Activated CD8-positive, alpha-beta memory T cell treated with anti-CD3 and anti-CD28 coated beads, Interleukin-2, amount 50 U/mL, for 1 hour (primary cell): ENCODE results near the gene IL36B.
"Not testable (repeated sequence)": the region's sequence is repeated elsewhere in the genome, so short reads cannot be mapped to it uniquely, and the experiment has no call there.

Experiments
- DNase-seq: peaks from one replicate; pipeline ENCODE4 v3.0.0-alpha.2; 2020; ENCODE audit errors: extremely low read depth

IL36B gene

DNA sequence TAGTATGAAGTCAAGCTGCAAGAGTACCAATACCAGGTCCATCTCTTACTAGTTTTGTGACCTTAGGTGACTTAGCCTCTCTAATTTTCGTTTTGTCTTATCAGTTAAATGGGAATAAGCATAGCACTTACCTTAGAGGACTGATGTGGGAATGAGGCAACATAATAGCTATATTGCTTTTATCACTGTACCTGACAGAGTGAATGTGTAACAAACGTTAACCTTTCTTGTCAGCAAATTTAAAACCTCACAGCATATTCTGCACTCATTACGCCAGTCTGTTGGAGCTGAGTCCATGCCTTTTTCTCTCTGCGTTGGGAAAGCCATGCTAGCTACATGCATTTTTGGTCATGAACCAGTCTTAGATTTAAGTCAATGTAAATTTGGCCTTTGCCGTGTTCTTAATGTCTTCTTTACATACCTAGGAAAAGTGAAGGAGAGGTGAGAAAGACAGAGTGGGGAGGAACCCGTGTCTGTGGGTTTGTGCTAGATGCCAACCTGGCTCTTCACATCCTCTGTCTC is at the start of gene IL36B:
IL36B (minus strand) TSS at position 472 of the 522 bp plus-strand sequence.
- DNase-seq, result no peak

DNA sequence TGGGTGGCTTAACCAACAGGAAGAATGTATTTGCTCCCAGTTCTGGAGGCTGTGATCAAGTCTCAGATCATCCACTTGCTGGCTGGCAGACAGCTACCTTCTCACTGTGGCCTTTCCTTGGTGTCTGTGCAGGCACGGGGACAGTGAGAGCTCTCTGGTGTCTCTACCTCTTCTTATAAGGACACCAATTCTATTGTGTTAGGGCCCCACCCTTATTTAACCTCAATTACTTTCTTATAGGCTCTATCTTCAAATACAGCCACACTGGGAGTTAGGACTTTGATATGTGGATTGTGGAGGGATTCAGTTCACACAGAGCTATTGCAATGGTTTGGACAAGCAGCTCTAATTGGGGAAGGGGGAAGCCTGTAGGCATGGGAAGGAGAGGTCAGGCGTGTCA is 49.5 kb upstream of the IL36B start:
- no peak for DNase-seq

DNA sequence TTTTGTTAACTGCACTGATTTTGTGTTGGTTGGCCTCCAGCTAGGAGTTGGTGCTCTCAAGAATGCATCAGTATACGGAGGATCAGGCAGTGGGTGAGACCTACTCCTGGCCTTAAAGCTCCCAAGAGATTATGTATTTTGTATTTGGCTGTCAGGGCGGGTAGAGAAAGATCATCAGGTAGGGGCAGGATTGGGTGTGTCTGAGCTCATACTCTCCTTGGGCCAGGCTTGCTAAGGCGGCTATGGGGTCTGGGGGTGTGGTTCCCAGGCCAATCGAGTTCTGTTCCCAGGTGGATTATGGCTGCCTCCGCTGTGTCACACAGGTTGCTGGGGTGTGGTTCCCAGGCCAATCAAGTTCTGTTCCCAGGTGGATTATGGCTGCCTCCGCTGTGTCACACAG is 45.9 kb upstream of the IL36B start:
- no peak for DNase-seq

DNA sequence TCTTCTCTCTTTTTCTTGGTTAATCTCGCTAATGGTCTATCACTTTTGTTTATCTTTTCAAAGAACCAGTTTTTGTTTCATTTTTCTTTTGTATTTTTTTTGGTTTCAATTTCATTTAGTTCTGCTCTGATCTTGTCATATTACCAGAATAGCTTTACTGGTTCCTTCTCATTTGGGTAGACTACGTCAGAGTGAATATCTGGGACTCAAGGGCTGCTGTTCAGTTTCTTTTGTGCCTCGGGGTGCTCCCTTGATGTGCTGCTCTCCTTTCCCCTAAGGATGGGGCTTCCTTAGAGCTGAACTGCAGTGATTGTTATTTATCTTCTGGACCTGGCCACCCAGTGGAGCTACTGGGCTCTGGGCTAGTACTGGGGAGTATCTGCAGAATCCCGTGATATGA is 45.4 kb upstream of the IL36B start:
- DNase-seq, result no peak

DNA sequence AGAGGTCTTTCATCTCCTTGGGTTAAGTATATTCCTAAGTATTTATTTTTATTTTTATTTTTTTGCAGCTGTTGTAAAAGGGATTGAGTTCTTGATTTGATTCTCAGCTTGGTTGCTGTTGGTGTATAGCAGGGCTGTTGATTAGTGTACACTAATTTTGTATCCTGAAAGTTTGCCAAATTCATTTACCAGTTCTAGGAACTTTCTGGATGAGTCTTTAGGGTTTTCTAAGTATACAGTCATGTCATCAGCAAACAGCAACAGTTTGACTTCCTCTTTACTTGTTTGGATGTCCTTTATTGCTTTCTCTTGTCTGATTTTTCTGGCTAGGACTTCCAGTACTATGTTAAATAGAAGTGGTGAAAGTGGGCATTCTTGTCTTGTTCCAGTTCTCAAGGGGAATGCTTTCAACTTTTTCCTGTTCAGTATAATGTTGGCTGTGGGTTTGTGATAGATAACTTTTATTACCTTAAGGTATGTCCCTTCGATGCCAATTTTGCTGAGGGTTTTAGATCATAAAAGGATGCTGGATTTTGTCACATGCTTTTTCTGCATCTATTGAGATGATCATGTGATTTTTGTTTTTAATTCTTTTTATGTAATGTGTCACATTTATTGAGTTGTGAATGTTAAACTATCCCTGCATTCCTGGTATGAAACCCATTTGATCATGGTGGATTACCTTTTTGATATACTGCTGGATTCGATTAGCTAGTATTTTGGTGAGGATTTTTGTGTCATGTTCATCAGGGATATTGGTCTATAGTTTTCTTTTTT is 44.4 kb upstream of the IL36B start:
- not testable (repeated sequence) for DNase-seq

DNA sequence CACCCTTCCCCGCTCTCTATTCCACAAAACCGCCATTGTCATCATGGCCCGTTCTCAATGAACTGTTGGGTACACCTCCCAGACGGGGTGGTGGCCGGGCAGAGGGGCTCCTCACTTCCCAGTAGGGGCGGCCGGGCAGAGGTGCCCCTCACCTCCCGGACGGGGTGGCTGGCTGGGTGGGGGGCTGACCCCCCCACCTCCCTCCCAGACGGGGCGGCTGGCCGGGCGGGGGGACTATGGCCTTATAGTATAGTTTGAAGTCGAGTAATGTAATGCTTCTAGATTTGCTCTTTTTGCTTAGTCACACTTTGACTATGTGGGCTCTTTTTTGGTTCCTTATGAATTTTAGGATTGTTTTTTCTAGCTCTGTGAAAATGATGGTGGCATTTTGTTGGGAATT is 43.6 kb upstream of the IL36B start:
- DNase-seq, result not testable (repeated sequence)

DNA sequence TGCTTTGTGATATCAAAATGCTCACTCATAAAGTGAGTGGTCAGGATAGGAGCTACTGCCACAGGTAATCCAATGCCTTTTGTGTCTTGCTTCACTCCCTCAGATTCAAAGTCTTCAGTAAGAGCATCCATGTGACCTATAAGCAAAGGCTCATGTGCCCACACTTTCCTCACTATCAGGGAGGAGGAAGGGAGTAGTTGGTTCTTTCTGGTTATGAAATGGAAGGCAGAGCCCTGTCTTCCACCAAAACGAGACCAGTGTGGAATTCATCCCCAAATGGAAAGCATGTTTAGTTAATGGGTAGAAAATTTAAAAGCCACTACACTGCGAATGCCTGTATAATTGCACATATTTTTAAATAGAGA is 40.9 kb upstream of the IL36B start:
- DNase-seq, result no peak

DNA sequence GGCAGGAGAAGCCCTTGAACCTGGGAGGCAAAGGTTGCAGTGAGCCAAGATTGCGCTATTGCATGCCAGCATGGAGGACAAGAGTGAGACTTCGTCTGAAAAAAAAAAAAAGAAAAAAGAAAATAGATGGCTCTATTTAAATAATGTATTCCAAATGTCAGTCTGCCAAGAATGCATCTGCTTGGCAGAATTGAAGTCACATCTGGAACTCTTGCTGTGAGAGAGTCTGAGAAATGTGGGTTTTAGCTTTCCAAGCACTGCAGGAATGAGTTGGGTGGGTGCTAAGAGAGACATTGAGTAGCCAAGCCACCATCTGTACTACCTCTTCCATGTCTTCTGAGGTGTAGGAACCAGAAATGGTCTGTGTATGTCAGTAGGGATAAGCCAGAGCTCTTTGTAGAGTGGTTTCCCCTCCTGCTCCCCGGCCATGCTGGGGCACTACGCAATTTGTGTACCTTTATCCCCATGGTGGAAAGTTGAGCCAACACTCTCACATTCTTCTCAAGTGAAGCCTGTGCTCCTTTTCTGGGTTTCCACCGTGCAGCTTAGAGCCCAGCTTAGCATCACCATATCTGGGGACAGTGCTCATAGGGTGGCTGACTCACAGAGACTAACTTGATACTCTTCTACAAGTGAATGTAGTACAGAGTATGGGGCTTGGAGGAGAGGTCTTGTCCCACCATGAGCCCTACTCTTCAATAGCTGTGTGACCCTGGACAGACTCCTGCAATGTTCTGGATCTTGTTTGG is 40.4 kb upstream of the IL36B start:
- no peak for DNase-seq

DNA sequence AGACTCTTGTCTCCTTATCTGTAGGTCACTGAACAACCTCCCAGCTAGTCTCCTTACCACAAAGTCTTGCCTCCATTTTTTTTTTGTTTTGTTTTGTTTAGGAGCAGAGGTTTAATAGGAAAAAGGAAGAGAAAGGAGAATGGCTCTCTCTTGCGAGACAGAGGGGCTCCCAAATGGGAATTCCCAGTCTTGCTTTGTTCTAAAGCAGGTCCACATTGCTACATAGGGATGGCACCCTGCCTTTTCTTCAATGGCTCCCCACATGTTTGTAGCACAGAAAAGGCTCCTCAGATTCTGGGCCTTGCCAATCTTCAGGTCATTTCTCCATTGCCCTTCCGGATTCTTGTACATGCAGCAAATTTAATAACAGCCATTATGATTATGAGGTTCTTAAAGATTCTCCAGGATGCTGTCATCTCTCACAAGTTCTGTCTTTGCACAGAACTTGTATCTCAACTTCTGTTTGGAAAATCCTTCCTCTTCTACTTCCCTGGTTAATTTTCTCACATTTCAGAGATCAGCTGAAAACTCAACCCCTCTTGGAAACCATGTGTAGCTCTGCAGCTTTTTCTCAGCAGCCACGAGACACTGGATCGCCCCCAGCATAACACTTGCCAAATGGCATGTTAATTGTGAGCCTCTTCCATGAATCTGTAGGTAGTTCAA is 38.7 kb upstream of the IL36B start:
- DNase-seq, result no peak

DNA sequence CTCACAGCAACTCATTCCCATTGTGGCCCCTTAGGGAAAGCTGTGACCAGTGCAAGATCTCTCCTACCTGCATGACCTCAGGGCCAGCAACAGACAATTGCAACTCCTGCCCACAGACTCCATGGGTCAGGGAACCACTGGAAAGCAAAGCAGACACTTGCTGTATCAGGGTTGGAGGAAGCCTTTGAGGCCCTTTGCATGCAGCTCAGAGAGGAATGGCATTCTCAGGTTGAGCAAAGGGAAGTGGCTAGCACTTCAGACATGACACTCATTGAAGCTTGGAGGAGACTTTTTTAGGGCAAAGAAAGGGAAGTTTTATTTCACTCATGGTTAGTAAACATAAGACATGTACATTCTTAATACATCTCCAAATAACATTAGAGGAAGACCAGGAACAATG is 37.2 kb upstream of the IL36B start:
- no peak for DNase-seq

DNA sequence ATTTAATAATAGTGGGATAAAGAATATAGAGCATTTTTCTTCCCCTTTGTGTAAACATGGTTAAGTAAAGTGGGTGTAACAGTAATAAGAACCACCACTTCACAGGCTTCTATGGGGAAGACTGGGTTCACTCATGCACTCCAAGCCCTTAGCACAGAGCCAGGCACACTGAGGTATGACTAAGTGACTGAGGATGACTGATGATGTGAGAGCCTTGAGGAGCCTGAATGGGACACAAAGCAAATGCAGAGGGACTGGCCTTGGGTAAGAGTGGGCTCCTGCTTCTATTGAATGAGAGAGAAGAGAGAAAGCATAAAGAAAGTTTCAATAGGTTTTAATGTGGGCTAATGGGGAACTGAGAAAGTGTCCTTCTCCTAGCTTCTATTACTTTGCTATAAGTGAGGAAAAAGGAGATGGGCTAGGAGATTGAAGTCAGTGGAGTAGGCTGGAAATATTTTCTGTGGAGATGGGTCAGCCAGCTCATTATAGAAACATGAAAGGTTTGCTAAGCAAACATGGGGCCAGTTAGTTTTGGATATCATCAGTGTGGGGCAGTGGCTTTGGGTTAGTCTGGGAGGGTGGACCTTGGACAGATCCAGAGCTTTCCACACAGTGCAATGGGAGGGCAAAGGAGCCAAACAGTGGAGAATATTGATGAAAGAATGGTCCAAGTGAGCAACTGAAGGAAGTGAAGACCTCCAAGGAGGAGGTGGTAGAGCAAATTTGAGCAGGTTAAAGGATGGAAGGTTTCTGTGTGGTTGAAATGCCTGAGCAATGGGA is 35.7 kb upstream of the IL36B start:
- DNase-seq, result no peak

DNA sequence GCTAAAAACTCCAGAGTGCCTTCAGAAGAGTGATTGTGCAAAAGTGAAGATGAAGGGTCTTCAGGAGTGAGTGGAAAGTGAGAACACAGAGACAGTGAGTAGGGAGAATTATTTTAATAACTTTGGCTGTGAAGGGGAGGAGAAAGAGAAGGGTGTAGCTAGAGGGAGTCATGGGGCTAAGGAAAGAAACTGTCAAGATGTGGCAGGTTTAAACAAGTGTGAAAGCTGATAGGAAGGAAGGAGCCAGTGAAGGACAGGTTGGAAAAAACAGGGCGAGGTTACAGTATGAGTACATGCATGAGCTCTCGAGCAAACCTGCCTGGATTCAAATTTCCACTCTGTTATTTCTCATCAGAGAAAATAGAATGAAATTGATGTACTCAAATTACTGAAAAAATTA is 32.9 kb upstream of the IL36B start:
- DNase-seq, result no peak

DNA sequence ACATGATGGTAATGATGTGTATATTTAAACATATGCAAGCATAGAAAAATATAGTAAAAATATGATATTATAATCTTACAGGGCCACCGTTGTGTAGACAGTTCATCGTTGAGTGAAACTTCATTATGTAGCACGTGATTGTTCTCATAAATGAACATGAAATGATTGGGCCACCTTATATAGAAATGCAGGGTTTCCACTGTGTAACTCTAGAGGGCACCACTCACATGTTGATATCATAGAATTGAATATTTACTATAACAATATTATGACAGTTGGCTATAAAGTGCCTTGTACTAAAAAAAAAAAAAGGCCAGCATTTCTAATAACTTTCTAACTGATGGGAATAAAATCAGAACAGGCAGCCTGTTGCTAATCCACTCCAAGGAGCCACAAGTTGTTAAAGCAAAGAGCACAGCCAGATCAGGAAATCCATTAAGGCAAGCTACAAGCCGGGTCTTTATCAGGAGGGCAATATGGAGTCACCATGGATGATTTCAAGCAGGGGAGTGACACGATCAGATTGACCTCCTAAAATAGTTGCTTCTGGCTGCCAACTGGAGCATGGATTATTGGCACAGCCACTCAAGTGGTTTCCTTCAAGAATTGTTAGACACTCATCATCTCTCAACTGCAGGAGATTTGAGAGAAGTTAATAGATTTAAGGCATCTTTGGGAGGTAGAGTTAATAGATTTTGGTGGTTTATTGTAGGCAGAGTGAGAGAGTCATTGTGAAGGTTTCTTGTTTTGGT is 31.8 kb upstream of the IL36B start:
- no peak for DNase-seq

DNA sequence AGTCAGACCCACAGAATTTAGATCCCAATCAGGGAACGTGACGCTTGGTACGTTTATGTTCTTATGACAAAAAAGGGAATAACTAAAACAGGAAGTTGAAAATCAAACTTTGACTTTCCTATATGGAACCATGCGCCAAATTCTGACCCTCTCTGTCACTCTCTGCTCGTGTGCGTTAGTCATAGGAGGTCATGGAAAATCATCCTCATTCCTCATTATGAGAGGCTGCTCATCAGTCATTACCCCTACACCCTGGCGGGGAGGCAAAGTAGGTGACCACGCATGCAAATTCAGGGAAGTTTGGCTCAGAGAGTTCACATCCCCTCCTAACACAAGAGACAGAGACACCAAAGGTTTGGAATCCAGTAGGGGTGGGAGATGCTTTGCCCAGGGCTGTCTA is 30.6 kb upstream of the IL36B start:
- DNase-seq, result no peak

DNA sequence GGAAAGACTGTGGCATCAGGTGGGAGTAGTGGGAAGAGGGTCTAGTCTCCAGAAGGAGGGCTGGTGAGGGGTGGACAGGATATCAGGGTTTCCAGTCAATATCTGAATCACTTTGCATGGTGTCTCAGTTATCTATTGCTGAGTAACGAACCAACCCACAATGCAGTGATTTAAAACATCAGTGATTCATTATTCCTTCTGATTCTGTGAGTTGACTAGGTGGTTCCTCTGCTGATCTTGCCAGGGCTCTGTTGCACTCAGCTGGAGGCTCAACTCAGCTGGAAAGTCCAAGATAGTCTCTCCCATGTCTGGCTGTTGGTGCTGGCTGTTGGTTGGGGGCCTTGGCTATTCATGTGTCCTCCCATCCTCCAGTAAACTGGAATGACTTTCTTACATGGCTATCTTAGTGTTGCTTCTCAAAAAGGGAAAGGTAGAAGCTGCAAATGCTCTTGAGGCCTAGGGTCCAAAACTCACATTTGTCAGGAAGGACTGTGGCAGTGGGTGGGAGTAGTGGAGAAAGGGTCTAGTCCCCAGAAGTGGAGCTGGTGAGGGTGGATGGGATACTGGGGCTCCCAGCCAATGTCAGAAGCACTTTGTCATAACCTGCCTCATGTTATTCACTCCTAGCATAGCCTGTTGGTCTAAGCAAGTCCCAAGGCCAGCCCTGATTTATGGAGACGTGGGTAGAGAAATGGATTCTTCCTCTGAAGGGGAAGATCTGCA is 29.0 kb upstream of the IL36B start:
- DNase-seq, result no peak

DNA sequence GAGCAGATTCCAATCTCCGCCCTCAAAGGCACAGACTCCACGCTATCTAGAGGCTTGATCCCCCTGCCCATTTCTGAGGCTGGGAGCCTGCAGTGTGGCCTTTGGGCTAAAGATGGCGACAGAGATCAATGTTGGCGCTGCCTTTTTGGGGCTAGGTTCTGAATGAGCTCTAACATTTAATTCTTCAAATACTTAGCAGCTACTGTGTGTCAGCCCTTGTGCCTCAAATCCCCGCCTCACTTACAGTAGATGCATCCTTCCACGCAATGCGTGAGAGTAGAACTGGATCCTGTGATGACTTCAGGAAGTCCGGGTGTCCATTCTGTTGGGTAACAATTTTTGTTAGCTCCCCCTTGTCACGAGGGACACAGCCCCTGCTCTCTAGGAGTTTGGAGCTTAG is 27.5 kb upstream of the IL36B start:
- no peak for DNase-seq

DNA sequence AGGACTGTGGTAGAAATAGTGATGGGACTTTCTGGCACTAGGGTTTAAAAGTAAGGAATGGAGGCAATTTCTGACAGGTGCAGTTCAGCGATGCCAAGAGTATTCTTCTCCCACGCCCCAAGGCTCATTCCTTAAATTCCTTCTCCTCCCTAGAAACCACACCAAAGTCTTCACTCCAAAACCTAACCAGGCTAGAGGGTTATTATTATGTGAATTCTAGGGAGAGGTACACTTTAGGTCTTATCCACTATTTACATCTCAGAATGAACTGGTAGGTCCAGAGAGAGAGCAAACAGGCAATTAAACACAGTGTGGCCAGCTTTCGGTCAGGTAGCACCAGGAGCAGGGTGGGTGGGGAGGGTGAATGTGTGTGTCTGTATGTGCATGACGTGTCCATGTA is 26.5 kb upstream of the IL36B start:
- DNase-seq, result no peak

DNA sequence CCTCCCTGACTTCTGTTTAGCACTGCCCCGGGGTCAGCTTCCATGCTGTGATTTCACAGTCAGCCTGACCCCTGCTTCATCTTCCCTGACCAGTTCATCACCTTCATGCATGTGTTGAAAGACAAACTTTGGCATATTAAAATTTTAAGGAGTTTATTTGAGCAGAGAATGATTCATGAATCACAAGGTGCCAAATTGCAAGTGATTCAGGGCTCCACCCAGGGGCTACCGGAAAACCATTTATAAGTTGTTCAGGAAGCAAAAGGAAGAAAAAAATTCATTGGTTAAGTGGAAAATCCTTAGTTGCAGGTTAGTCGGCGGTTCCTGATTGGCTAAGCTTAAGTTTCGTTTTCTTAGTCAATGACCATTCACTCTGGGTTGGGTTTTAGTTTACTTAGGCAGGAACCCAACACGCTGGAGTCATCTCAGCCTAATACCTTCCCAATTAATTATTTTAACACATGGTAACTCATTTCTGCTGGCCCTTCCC is 25.7 kb upstream of the IL36B start:
- DNase-seq, result no peak

DNA sequence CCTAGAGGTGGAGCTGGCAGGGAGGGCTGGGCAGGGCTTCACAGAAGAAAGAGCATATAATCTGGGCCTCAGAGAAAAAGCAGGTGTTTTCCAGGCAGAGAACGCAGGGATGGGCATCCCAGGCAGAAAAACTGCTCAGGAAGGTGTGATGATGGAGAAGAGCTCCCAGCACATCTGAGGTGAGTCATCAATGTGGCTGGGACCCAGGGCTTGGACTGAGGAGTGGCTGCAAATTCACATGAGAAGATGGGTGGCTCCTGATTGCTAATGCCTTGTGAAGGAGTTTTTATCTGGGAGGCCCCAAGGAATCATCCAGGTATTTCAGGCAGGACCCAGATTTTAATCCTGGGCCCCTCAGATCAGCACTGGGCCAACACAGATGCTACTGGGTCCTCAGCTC is 25.3 kb upstream of the IL36B start:
- no peak for DNase-seq

DNA sequence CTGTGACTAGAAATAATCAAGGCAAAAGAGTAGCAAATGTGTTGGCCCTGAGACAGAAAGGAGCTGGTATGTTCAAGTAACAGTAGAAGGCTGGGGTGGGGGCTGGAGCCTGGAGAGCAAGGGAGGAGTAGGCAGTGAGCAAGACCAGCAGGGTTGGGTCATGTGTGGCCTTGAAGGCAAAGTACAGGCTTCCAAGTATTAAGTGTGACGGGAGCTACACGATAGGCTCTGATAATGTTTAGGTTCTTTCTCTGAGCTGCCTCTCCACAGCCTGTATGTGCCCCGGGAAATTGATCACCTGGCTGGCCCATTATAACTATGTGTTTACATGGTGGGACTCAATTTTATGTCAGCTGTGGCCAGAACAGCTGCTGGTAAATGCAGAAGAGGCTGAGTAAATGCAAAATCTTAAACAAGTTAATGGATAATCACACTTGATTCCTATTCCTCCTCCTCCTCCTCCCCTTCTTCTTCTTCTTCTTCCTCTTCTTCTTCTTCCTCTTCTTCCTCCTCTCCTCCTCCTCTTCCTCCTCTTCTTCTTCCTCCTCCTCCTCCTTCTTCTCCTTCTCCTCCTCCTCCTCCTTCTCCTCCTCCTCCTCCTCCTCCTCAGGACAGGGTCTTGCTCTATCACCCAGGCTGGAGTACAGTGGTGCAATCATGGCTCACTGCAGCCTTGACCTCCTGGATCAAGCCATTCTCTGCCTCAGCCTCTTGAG is 24.4 kb upstream of the IL36B start:
- no peak for DNase-seq
